Measurements from ENCODE around the gene TTC24. TPM values are rescaled to one million over a fixed set of nuclear protein-coding genes. Genes with fewer than 3 reads are reported as not detected.
"Not testable (repeated sequence)": the region's sequence is repeated elsewhere in the genome, so short reads cannot be mapped to it uniquely, and the experiment has no call there.

Gene TTC24
- total RNA-seq, 1 experiment from 2014 or later, result not detected

DNA sequence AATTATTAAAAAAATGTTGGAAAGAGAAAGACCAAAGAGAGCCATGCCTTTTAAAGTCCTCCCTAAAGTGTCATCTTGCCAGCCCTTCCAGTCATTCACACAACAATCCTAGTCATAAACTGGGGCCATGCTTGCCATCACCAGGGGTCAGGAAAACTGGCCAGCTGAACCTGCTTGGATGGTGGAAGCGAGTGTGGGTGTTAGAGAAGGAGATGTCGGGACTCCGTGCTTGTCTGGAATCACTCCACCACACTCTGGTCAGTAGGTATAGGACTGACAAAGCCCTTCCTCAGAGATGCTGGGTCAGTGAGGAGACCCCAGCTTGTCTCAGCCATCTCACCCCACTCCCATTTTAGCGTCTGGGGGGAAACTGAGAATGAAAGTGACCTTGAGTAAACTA is 36.4 kb downstream of the TTC24 start:
- H3K4me3 ChIP-seq, result no peak overlapping the region
- H3K27me3 ChIP-seq, result peaks cover 27% of the 10 kb centered on the region
- H3K36me3 ChIP-seq, result no peaks in the 10 kb centered on the region
- no peaks in the 10 kb centered on the region for H3K9me3 ChIP-seq
- DNase-seq, result no peak

DNA sequence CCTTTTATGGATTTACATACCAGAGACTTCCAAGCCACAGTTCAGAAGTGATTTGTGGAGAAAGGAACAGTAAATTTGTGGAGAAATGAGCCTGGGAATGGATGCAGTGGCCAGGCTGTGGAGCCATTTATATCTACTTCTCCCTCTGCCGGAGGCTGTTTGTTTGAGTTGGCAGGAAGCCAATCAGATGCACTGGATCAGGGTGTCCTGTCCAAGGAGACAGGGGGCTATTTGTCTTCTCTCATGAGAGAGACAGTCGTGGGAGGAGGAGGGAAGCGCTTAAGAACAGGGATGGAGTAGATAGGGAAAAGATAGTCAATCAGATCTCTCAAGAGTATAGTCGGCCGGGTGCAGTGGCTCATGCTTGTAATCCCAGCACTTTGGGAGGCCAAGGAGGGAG is 36.9 kb downstream of the TTC24 start:
- H3K4me3 ChIP-seq, result no peak overlapping the region
- no peaks in the 10 kb centered on the region for H3K9me3 ChIP-seq
- DNase-seq, result peak; percentile 28
- H3K27me3 ChIP-seq, result peaks cover 27% of the 10 kb centered on the region
- no peaks in the 10 kb centered on the region for H3K36me3 ChIP-seq

DNA sequence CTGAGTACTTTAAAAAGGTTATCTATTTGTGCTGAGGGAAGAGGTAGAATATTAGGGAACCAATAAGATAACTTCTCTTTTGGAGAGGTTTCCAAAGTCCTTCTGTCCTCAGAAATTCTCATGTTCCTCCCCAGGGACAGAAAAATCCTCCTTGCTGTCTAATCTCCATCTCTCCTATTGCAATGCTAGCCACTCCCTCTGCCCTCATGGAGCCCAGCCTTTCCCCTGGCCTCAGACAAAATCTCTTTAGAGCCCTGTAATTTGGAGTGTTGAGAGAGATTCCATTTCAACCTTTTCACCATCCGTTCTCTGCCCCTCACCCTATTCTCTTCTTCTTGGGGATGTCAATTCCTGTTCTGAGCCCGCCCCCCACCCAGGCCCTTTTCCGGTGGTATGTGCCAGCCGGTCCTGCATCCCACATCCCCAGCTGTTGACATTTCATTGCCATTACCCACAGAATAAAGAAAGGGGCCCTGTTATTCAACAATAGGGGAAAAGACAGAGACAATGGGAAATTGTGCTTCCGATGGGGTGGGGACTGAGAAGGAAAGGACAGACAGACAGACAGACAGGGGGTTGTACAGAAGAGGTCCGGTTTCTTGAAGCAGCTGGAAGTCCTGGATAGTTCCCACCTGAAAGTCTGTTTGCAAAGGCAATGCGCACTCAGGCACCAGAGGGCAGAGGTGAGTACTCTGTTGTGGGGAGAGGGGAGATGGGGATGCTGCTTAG is 39.5 kb downstream of the TTC24 start, which contains the start of gene HAPLN2:
TSS of gene HAPLN2 (plus strand) at position 563 of the 729 bp plus-strand sequence. CDS start 4,076 bp downstream, outside the sequence.
- no peaks in the 10 kb centered on the region for H3K9me3 ChIP-seq

DNA sequence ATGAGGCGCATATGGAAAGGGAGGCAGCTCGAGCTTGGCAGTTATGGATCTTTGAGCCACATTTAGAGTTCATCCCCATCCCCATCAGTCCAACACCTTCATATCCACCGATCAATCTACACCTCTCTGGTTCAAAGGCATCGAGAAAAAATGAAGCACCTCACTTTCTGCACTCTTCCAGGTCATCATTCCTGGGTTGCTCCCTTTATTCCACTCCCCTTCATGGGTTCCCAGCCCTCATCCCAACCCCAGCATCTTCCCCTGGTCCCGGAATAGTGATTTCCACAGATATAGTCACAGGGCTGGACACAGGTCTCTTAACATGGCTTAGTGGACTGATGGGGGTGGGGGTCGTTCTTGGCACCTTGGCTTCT is 40.0 kb downstream of the TTC24 start:
- peaks cover 50% of the 10 kb centered on the region for H3K27me3 ChIP-seq

More for the DNA sequence above, 39.5 kb downstream of the TTC24 start, which contains the start of gene HAPLN2:
- Histone ChIP-seq H3K4me3 (no peak within 1 kb of the TSS), H3K36me3 (no peaks in the 10 kb centered on the region), H3K27me3 (peaks cover 44% of the 10 kb centered on the region)
- no peak for DNase-seq

DNA sequence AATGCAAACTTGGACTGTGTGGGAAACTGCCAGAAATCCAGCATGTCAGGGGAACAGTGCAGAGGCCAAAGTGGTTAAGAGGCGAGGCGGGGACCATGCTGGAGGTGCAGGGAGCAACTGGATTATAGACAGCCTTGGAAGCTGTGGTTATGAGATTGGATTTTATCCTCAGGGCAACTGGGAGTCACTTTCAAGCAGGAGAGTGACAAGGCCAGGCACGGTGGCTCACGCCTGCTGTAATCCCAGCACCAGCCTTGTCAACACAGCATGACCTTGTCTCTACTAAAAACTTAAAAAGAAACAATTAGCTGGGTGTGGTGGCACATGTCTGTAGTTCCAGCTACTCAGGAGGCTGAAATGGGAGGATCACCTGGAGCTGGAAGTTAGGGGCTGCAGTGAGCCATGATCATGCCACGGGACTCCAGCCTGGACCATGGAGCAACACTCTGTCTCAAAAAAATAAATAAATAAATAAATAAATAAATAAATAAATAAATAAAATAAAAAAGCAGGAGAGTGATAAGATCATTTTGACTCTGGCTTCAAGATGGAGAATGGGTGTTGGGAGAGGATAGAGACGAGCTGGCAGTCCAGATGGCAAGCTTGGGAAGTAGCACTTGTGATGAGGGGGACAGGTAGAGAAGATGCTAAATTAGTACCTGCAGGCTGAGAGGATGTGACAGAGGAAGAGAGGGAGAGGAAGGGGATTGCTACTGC is 43.2 kb downstream of the TTC24 start:
- Histone ChIP-seq H3K36me3 (no peaks in the 10 kb centered on the region), H3K4me3 (no peak overlapping the region), H3K9me3 (no peaks in the 10 kb centered on the region), H3K27me3 (peaks cover 58% of the 10 kb centered on the region)
- DNase-seq, result no peak

More for the DNA sequence above, 40.0 kb downstream of the TTC24 start:
- Histone ChIP-seq H3K36me3 (no peaks in the 10 kb centered on the region), H3K4me3 (no peak overlapping the region), H3K9me3 (no peaks in the 10 kb centered on the region)
- no peak for DNase-seq

DNA sequence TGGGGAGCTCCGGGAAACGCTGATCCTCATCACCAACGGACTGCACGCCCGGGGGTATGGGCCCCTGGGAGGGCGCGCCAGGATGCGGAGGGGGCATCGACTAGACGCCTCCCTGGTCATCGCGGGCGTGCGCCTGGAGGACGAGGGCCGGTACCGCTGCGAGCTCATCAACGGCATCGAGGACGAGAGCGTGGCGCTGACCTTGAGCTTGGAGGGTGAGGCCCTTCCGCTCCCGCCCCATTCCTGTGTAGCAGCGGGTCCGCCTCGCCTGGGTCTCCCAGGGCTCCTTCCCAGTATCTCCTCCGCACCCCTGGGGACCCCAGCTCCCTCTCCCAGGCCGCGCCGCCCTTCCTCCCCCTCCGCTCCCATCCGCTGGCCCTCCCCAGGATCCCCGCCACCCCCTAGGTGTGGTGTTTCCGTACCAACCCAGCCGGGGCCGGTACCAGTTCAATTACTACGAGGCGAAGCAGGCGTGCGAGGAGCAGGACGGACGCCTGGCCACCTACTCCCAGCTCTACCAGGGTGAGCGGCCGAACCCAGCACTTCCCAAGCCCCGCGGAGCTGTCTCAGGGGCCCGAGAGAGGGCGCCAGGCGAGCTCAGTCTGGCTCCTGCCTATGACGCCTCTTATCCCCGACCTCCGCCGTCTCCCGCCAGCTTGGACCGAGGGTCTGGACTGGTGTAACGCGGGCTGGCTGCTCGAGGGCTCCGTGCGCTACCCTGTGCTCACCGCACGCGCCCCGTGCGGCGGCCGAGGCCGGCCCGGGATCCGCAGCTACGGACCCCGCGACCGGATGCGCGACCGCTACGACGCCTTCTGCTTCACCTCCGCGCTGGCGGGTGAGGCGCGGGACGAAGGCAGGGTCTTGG is 44.7 kb downstream of the TTC24 start:
- Histone ChIP-seq H3K36me3 (no peaks in the 10 kb centered on the region), H3K9me3 (no peaks in the 10 kb centered on the region), H3K4me3 (peak overlapping the region; percentile 31; the same call in 1 of the 2 replicates), H3K27me3 (peaks cover 56% of the 10 kb centered on the region)
- peak; percentile 64 for DNase-seq

DNA sequence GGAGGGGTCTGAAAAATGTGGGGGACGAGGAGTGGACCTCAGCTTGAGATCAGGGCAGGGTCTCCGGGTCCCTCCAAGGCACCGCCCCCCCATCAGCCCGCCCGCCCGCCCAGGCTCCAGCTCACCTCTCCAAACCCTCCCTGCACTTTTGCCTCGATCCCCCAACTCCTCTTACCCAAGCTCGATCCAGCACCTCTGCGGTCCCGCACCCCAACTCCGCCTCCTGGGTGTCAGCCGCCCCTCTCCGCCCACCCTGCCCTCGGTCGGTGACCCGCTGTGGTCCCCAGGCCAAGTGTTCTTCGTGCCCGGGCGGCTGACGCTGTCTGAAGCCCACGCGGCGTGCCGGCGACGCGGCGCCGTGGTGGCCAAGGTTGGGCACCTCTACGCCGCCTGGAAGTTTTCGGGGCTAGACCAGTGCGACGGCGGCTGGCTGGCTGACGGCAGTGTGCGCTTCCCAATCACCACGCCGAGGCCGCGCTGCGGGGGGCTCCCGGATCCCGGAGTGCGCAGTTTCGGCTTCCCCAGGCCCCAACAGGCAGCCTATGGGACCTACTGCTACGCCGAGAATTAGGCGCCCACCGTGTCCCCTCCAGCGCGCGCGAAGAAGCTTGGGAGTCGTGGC is 45.4 kb downstream of the TTC24 start:
- Histone ChIP-seq H3K27me3 (peaks cover 55% of the 10 kb centered on the region), H3K9me3 (no peaks in the 10 kb centered on the region), H3K4me3 (no peak overlapping the region), H3K36me3 (no peaks in the 10 kb centered on the region)
- DNase-seq, result no peak

DNA sequence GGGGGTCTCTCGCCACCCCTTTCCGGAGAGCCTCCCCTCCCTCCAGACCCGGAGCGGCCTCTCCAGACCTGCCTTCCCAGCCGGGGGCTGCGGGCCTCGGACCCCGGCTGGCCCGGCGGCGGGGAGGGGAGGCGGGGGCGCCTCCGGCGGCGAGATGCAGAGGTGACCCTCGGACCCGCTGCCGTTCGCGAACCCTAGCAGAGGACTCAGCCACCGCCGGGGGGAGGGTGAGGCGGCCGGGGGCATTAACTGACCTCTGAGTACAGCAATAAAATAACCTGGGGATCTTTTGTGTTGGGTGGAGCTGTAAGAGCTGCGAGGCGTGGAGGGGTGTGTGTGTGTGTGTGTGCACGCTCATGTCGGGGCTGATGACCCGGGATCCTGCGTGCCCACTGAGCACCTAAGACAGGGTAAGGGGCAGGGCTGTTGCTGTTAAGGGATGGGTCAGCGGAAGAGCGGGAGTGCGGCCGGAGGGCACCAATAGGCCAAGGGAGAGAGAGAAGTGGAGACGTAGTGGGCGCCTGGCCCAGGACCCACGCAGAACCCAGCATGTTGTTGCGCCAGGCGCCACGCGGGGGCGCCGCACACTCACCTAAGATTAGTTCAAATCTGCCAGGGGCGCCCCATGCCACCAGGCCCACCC is 46.0 kb downstream of the TTC24 start:
- Histone ChIP-seq H3K27me3 (peaks cover 55% of the 10 kb centered on the region), H3K4me3 (no peak overlapping the region), H3K36me3 (no peaks in the 10 kb centered on the region), H3K9me3 (no peaks in the 10 kb centered on the region)
- peak; percentile 43 for DNase-seq

DNA sequence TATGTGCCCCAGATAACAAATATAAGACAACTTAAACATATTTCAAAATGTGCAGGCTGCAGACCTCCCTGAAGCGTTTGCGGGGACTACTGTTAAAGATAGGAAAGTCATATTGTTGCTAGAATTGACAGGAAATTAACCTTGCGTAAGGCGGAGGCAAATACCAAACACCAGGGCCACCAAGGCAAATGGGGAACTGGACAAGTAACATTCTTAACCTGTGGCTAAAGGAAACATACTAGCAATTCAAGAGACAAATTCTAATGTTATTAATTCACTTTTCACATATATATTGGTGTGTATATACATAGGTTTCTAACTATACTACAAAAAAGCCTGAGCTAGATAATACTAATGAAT is 46.5 kb downstream of the TTC24 start:
- Histone ChIP-seq H3K36me3 (no peaks in the 10 kb centered on the region), H3K27me3 (peaks cover 56% of the 10 kb centered on the region), H3K4me3 (no peak overlapping the region), H3K9me3 (no peaks in the 10 kb centered on the region)
- no peak for DNase-seq

DNA sequence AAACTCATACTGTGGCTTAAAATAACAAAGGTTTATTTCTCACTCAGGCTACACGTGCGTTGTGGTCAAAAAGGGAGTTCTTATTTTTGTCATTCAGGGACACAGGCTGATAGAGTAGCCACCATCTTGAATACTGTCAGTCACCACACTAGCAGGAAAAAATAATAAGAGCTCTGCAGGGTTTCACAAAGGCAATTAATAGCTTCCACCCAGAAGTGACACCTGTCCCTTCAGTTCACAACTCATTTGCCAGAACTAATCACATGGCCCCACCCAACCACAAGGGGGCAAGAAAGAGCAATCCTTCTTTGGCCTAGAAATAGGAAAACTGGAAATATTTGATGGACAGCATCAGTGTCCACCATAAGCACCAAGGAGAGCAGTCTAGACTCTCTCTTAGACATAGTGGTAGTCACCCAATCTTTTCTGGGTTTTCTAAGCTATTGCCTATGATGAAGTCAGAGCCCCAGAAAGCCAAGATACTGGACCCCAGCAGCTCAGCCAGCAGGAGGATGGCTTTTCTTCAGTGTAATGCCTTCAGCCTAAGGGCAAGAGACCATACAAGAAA is 47.9 kb downstream of the TTC24 start:
- Histone ChIP-seq H3K36me3 (no peaks in the 10 kb centered on the region), H3K27me3 (peaks cover 61% of the 10 kb centered on the region), H3K9me3 (no peaks in the 10 kb centered on the region), H3K4me3 (no peak overlapping the region)
- peak; percentile 42 for DNase-seq

DNA sequence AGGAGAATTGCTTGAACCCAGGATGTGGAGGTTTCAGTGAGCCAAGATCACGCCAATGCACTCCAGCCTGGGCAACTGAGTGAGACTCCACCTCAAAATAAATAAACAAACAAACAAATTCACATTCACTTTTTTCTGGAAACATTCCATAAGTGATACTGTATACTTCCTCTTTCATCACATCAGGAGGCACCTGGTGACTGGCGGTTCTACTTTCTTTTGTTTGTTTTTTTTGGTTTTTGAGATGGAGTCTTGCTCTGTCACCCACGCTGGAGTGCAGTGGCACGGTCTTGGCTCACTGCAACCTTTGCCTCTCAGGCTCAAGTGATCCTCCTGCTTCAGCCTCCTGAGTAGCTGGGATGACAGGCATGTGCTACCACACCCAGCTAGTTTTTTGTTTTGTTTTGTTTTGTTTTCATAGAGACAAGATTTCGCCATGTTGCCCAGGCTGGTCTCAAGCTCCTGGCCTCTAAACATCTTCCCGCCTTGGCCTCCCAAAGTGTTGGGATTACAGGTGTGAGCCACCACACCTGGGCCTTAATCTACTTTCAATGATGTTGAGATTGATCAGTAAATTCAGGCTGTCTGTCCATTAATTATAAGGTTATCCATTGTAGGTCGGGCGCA is 50.4 kb downstream of the TTC24 start:
- H3K36me3 ChIP-seq, result no peaks in the 10 kb centered on the region
- no peaks in the 10 kb centered on the region for H3K9me3 ChIP-seq
- no peak for DNase-seq
- no peak overlapping the region for H3K4me3 ChIP-seq
- peaks cover 47% of the 10 kb centered on the region for H3K27me3 ChIP-seq

DNA sequence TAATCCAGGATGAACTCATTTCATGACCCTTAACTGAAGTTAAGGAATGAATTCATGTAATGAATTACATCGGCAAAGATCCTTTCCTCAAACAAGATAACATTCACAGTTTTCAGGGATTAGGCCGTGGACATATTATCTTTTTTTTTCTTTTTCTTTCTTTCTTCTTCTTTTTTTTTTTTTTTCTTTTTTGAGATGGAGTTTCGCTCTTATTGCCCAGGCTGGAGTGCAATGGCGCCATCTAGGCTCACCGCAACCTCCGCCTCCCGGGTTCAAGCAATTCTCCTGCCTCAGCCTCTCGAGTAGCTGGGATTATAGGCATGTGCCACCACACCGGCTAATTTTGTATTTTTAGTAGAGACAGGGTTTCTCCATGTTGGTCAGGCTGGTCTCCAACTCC is 51.6 kb downstream of the TTC24 start:
- H3K4me3 ChIP-seq, H3K36me3 ChIP-seq, H3K9me3 ChIP-seq, DNase-seq: not testable (repeated sequence)
- peaks cover 39% of the 10 kb centered on the region for H3K27me3 ChIP-seq

DNA sequence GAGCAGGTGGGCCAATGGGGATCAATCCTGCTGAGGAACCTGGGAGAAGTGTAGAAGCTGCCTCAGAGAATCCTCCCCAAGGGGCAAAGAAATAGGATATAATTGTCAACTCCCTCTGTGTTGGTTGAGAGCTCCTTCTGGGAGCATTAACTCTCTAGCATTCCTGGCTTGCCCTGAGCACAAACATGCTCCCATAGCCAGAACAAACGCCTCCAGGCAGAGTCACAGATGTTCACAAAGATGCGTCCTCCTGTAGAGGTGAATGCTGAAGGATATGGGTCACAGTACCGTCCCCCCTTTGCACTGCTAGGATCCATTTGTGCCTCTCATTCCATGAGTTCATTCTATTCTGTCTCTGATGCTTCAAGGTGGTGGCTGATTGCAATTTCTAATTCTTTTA is 52.8 kb downstream of the TTC24 start:
- H3K36me3 ChIP-seq, result no peaks in the 10 kb centered on the region
- peaks cover 41% of the 10 kb centered on the region for H3K27me3 ChIP-seq
- no peak for DNase-seq
- no peaks in the 10 kb centered on the region for H3K9me3 ChIP-seq
- H3K4me3 ChIP-seq, result no peak overlapping the region

Measured in MG63 (cell line).